Measurements from ENCODE around the gene RAD51B.

DNA sequence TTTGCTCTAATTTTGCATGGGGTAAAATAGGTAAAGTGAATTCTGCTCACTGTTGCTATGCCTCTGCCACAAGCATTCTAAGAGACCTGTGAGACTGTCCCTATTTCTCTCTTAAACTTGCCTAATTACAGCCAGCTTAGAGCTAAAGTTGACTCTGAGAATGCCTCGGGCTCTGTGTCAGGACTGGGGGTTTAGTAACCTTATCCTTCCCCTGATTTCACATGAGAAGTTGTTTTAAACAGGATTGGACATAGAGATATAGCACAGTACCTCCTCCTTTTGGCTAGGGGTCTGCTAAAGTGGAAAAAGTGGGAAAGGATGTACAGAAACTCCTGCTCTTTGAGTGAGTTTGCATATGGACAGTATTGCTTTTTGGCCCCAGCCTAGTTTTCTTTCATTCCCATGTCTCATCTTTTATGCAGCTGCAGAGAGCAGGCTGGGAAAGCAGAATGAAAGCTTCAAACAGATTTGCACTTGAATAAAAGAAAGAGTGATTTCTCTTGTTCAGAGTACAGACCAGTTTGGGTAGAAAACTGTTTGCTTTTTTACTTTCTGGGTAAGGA lies 122.0 kb downstream of the RAD51B start:
- TF ChIP-seq CTCF (conservative IDR thresholded peaks at IDR 0.05): no peak
- TF ChIP-seq EZH2 (IDR thresholded peaks at IDR 0.05; ENCODE audit: low read depth): no peak
